SK-N-SH treated with all-trans-retinoic acid at 6 μM for 48 hours (cell line): ENCODE data around the gene CCDC77.

ENCODE experiments used
- ATAC-seq: fragments of 200-7000 bp; cut with Tn5 transposase; 3 replicates; pipeline ENCODE4 v1.9.1; 2020; ENCODE audit warnings: mild to moderate bottlenecking, moderate library complexity
- BACH2 ChIP-seq: fragments of 250-450 bp; sonication (Bioruptor Pico); IDR thresholded peaks from 2 replicates; pipeline ENCODE4 v1.9.0; 2021; ENCODE audit warnings: mild to moderate bottlenecking, borderline replicate concordance
- CSDC2 ChIP-seq: fragments of 250-450 bp; sonication (Bioruptor Pico); IDR thresholded peaks from 2 replicates; pipeline ENCODE4 v1.5.0; 2020; ENCODE audit warnings: mild to moderate bottlenecking, moderate library complexity
- ESRRG ChIP-seq: fragments of 250-450 bp; sonication (Bioruptor Pico); IDR thresholded peaks from 2 replicates; pipeline ENCODE4 v1.6.1; 2021; ENCODE audit warnings: mild to moderate bottlenecking
- GLIS3 ChIP-seq: fragments of 250-450 bp; sonication (Bioruptor Pico); IDR thresholded peaks from 2 replicates; pipeline ENCODE4 v1.5.0; 2020; ENCODE audit warnings: mild to moderate bottlenecking, moderate library complexity
- ISL1 ChIP-seq: fragments of 250-450 bp; sonication (Bioruptor Pico); IDR thresholded peaks from 2 replicates; pipeline ENCODE4 v2.1.2; 2022; ENCODE audit warnings: mild to moderate bottlenecking, moderate library complexity
- OSR1 ChIP-seq: fragments of 250-450 bp; sonication (Bioruptor Pico); IDR thresholded peaks from 2 replicates; pipeline ENCODE4 v1.8.0; 2022; ENCODE audit warnings: moderate library complexity, mild to moderate bottlenecking, inconsistent platforms
- PATZ1 ChIP-seq: fragments of 250-450 bp; sonication (Bioruptor Pico); IDR thresholded peaks from 2 replicates; pipeline ENCODE4 v1.8.0; 2020; ENCODE audit warnings: mild to moderate bottlenecking, moderate library complexity, borderline replicate concordance
- PPARA ChIP-seq: fragments of 250-450 bp; sonication (Bioruptor Pico); IDR thresholded peaks from 2 replicates; pipeline ENCODE4 v1.5.0; 2020; ENCODE audit warnings: mild to moderate bottlenecking, borderline replicate concordance
- SNAI2 ChIP-seq: fragments of 250-450 bp; sonication (Bioruptor Pico); IDR thresholded peaks from 2 replicates; pipeline ENCODE4 v1.5.0; 2020; ENCODE audit warnings: mild to moderate bottlenecking, moderate library complexity
- TCF4 ChIP-seq: fragments of 250-450 bp; sonication (Bioruptor Pico); IDR thresholded peaks from 2 replicates; pipeline ENCODE4 v1.8.0; 2021; ENCODE audit warnings: mild to moderate bottlenecking, moderate library complexity, borderline replicate concordance
- TOX ChIP-seq: fragments of 250-450 bp; sonication (Bioruptor Pico); IDR thresholded peaks from 2 replicates; pipeline ENCODE4 v1.8.0; 2021; ENCODE audit warnings: mild to moderate bottlenecking, moderate library complexity, borderline replicate concordance
- TSHZ2 ChIP-seq: fragments of 250-450 bp; sonication (Bioruptor Pico); IDR thresholded peaks from 2 replicates; pipeline ENCODE4 v1.5.0; 2020; ENCODE audit warnings: mild to moderate bottlenecking, moderate library complexity
- ZC3H10 ChIP-seq: fragments of 250-450 bp; sonication (Bioruptor Pico); IDR thresholded peaks from 2 replicates; pipeline ENCODE4 v1.5.1; 2021; ENCODE audit warnings: mild to moderate bottlenecking, moderate library complexity
- ZFP3 ChIP-seq: fragments of 250-450 bp; sonication (Bioruptor Pico); IDR thresholded peaks from 2 replicates; pipeline ENCODE4 v1.5.0; 2020; ENCODE audit warnings: mild to moderate bottlenecking, moderate library complexity
- ZFP30 ChIP-seq: fragments of 450-650 bp; formaldehyde crosslinking; IDR thresholded peaks from 2 replicates; pipeline ENCODE4 v1.5.0; 2022; ENCODE audit warnings: mild to moderate bottlenecking, moderate library complexity
- ZNF70 ChIP-seq: fragments of 450-650 bp; formaldehyde crosslinking; IDR thresholded peaks from 2 replicates; pipeline ENCODE4 v1.5.0; 2020; ENCODE audit warnings: mild to moderate bottlenecking, moderate library complexity
- TF ChIP-seq, protein P1 (sequence below): fragments of 250-450 bp; sonication (Bioruptor Pico); IDR thresholded peaks from 2 replicates; pipeline ENCODE4 v1.5.1; 2020; ENCODE audit warnings: low read depth, mild to moderate bottlenecking, moderate library complexity
- TF ChIP-seq, protein P2 (sequence below): fragments of 250-450 bp; sonication (Bioruptor Pico); IDR thresholded peaks from 2 replicates; pipeline ENCODE4 v1.5.1; 2021; ENCODE audit warnings: mild to moderate bottlenecking, moderate library complexity
- TF ChIP-seq, protein P3 (sequence below): fragments of 250-450 bp; sonication (Bioruptor Pico); IDR thresholded peaks from 2 replicates; pipeline ENCODE4 v1.8.0; 2021; ENCODE audit warnings: low read depth, mild to moderate bottlenecking, moderate library complexity, borderline replicate concordance

CCDC77 gene

GRCh38 chr12:467591-467990 is 66.1 kb downstream of the CCDC77 start:
- TF ChIP-seq, protein P1, sequence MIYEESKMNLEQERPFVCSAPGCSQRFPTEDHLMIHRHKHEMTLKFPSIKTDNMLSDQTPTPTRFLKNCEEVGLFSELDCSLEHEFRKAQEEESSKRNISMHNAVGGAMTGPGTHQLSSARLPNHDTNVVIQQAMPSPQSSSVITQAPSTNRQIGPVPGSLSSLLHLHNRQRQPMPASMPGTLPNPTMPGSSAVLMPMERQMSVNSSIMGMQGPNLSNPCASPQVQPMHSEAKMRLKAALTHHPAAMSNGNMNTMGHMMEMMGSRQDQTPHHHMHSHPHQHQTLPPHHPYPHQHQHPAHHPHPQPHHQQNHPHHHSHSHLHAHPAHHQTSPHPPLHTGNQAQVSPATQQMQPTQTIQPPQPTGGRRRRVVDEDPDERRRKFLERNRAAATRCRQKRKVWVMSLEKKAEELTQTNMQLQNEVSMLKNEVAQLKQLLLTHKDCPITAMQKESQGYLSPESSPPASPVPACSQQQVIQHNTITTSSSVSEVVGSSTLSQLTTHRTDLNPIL (CRISPR knock-in tag), result no peak
- TF ChIP-seq BACH2 (no peak), SNAI2 (CRISPR knock-in tag) (no peak), ZNF70 (CRISPR knock-in tag) (no peak), GLIS3 (no peak), TCF4 (CRISPR knock-in tag) (no peak), ZC3H10 (CRISPR knock-in tag) (no peak), TSHZ2 (CRISPR knock-in tag) (no peak), PATZ1 (CRISPR knock-in tag) (no peak), CSDC2 (CRISPR knock-in tag) (no peak)
- TF ChIP-seq, protein P2, sequence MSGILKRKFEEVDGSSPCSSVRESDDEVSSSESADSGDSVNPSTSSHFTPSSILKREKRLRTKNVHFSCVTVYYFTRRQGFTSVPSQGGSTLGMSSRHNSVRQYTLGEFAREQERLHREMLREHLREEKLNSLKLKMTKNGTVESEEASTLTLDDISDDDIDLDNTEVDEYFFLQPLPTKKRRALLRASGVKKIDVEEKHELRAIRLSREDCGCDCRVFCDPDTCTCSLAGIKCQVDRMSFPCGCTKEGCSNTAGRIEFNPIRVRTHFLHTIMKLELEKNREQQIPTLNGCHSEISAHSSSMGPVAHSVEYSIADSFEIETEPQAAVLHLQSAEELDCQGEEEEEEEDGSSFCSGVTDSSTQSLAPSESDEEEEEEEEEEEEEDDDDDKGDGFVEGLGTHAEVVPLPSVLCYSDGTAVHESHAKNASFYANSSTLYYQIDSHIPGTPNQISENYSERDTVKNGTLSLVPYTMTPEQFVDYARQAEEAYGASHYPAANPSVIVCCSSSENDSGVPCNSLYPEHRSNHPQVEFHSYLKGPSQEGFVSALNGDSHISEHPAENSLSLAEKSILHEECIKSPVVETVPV (CRISPR knock-in tag), result no peak
- no peak for ATAC-seq

- TF ChIP-seq, protein P1 (CRISPR knock-in tag), result no peak
- TF ChIP-seq TOX (CRISPR knock-in tag) (no peak), TCF4 (CRISPR knock-in tag) (no peak), ZFP3 (CRISPR knock-in tag) (no peak), SNAI2 (CRISPR knock-in tag) (no peak), ISL1 (CRISPR knock-in tag) (no peak), ZC3H10 (CRISPR knock-in tag) (no peak), BACH2 (no peak), CSDC2 (CRISPR knock-in tag) (no peak)
- TF ChIP-seq, protein P3, sequence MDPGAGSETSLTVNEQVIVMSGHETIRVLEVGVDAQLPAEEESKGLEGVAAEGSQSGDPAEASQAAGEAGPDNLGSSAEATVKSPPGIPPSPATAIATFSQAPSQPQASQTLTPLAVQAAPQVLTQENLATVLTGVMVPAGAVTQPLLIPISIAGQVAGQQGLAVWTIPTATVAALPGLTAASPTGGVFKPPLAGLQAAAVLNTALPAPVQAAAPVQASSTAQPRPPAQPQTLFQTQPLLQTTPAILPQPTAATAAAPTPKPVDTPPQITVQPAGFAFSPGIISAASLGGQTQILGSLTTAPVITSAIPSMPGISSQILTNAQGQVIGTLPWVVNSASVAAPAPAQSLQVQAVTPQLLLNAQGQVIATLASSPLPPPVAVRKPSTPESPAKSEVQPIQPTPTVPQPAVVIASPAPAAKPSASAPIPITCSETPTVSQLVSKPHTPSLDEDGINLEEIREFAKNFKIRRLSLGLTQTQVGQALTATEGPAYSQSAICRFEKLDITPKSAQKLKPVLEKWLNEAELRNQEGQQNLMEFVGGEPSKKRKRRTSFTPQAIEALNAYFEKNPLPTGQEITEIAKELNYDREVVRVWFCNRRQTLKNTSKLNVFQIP (CRISPR knock-in tag), result no peak
- ATAC-seq, result no peak
Observed at GRCh38 chr12:468671-469389, 67.4 kb downstream of the CCDC77 start.

GRCh38 chr12:470133-470532 is 68.7 kb downstream of the CCDC77 start:
- ATAC-seq, result no peak
- TF ChIP-seq CSDC2 (CRISPR knock-in tag) (no peak), TCF4 (CRISPR knock-in tag) (no peak), ZFP3 (CRISPR knock-in tag) (no peak), ZC3H10 (CRISPR knock-in tag) (no peak), SNAI2 (CRISPR knock-in tag) (no peak), OSR1 (CRISPR knock-in tag) (no peak), GLIS3 (no peak), PATZ1 (CRISPR knock-in tag) (no peak), BACH2 (no peak), TOX (CRISPR knock-in tag) (no peak), ZFP30 (CRISPR knock-in tag) (no peak), ESRRG (no peak), PPARA (no peak)
- TF ChIP-seq, protein P2 (CRISPR knock-in tag), result no peak
- TF ChIP-seq, protein P1 (CRISPR knock-in tag), result no peak
